HG03439 (cell line): Measurements from ENCODE around the gene CERCAM.
"Not testable (repeated sequence)": the region's sequence is repeated elsewhere in the genome, so short reads cannot be mapped to it uniquely, and the experiment has no call there.

Experiments used
- ATAC-seq: cut with Tn5 transposase; IDR thresholded peaks from one replicate; pipeline ENCODE4 v1.9.1; 2021; ENCODE audit warnings: mild to moderate bottlenecking, moderate library complexity; ENCODE audit not compliant: unreplicated experiment

The CERCAM gene

GRCh38 chr9:128393145-128393775, 27.4 kb upstream of the CERCAM start:
- ATAC-seq, result no peak

- ATAC-seq, result no peak
These were observed 26.7 kb upstream of the CERCAM start for GRCh38 chr9:128393970-128394369.

GRCh38 chr9:128394379-128395168, 26.1 kb upstream of the CERCAM start:
- no peak for ATAC-seq

GRCh38 chr9:128396970-128397613, 23.6 kb upstream of the CERCAM start:
- ATAC-seq, result no peak

- ATAC-seq, result no peak
These were observed 22.8 kb upstream of the CERCAM start for GRCh38 chr9:128397831-128398230.

GRCh38 chr9:128399861-128400260, 20.8 kb upstream of the CERCAM start:
- ATAC-seq, result no peak

- ATAC-seq, result no peak
These were observed 16.1 kb upstream of the CERCAM start for GRCh38 chr9:128404560-128404959.

GRCh38 chr9:128405077-128405779, 15.4 kb upstream of the CERCAM start:
- ATAC-seq, result no peak

- no peak for ATAC-seq
These were observed 14.9 kb upstream of the CERCAM start for GRCh38 chr9:128405780-128406171.

- ATAC-seq, result no peak
These were observed 13.7 kb upstream of the CERCAM start for GRCh38 chr9:128406848-128407391.

- ATAC-seq, result no peak
These were observed 11.7 kb upstream of the CERCAM start for GRCh38 chr9:128408963-128409431.

- ATAC-seq, result no peak
These were observed 11.2 kb upstream of the CERCAM start for GRCh38 chr9:128409450-128409849.

GRCh38 chr9:128409978-128410377, 10.7 kb upstream of the CERCAM start:
- no peak for ATAC-seq

- ATAC-seq, result no peak
These were observed 9.1 kb upstream of the CERCAM start for GRCh38 chr9:128411364-128412119.

- ATAC-seq, result no peak
These were observed 8.4 kb upstream of the CERCAM start for GRCh38 chr9:128412120-128412790.

GRCh38 chr9:128413728-128414127, 6.9 kb upstream of the CERCAM start:
- not testable (repeated sequence) for ATAC-seq

- no peak for ATAC-seq
These were observed 6.2 kb upstream of the CERCAM start for GRCh38 chr9:128414461-128414860.

- ATAC-seq, result no peak
These were observed 5.4 kb upstream of the CERCAM start for GRCh38 chr9:128415281-128415680.

GRCh38 chr9:128416014-128416413, 4.6 kb upstream of the CERCAM start:
- ATAC-seq, result no peak
